HuH-7.5 (cell line): ENCODE measurements around the gene PLA2G5.

ENCODE experiments used
- DNase-seq: peaks from one replicate; pipeline ENCODE4 v3.0.0; 2011; ENCODE audit warnings: low spot score

PLA2G5 gene

DNA sequence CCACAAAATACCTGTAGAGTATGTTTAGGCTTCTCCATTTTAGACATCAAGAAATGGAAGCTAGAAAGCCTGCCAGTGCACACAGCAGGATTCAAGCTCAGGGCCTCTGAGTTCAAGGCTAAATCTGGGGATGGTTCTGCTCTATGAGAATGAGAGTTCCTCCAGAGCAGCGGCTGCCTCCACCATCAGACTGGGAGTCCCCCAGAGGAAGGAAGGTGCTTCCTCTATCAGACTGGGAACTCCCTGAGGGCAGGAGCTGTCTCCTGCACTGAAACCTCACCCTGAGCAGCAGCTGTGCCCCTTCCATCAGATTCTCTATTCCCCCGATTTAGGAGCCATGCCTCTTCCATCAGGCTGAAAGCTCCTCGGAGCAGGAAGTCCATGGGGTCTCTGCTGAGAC, 20.1 kb downstream of the PLA2G5 start:
- no peak for DNase-seq

GRCh38 chr1:20090641-20091040, 20.6 kb downstream of the PLA2G5 start:
- no peak for DNase-seq

DNA sequence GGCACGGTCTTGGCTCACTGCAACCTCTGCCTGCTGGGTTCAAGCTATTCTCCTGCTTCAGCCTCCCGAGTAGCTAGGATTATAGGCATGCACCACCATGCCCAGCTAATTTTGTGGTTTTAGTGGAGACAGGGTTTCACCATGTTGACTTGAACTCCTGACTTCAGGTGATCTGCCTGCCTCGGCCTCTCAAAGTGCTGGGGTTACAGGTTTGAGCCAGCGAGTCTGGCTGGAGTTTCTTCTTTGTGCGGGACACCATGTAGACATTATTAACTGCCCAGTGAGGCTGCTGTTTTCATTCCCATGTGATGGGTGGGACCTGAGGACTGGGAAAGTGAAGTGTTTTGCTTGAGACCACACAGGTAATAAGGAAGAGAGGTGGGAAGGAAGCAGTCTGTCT, 23.3 kb downstream of the PLA2G5 start:
- DNase-seq = no peak

DNA sequence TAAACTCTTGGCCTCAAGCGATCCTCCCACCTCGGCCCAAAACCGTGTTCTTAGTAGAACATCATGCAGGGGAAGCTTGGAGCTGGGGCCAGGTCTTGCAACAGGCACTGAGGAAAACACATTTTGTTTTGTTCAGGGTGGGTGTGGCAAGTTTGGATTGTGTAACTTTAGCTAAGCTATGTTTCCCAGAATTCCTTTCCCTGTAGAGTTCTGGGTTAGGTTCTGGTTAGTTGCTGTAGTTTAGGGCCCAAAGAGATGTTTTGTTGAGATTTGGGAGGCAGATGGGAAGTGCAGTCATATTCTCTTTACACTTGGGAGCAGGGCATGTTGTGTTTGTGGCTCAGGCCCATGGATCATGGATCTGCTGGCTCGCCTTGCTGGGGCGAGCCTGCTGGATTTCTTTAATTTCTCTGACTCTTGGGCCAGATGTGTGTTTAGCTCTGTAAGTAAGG, 24.0 kb downstream of the PLA2G5 start:
- DNase-seq = no peak

- no peak for DNase-seq
Observed at GRCh38 chr1:20095564-20096434, 25.8 kb downstream of the PLA2G5 start.

- no peak for DNase-seq
Observed at GRCh38 chr1:20096840-20097447, 26.9 kb downstream of the PLA2G5 start.

GRCh38 chr1:20099533-20099932, 29.5 kb downstream of the PLA2G5 start:
- DNase-seq = no peak

DNA sequence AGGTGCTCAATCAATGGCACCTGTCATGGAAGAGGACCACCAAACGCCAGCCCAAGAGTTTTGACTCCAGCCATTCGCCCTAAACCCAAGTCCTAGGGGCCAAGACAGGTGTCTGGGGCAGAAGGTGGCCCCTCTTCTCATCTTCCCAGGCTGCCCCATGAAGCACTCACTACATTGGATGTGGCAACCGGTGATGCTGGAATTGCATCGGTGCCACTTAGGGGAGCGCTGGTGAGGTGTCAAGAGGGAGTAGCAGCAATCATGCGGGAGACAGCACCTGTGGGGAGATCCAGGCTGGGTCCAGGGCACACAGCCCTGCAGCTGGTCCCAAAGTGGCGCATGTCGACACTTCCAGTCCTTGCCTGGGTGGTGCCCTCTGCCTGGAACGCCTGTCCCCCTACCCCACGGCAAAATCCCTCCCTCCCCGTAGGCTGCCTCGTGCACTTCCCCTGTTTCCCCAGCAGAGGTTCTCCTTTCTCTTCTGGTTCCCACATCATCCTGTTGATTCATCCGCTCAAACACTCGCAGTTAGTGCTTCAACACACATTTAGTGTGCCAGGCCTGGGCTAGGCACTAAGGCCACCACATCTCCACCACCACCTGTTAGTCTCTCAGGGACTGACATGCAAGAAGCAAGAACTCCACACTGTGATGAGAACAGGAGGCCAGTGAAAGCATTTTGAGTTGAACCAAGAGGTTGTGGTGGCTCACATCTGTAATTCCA, 30.8 kb downstream of the PLA2G5 start:
- DNase-seq = peak; percentile 29

- DNase-seq = no peak
Observed at GRCh38 chr1:20102875-20103274, 32.9 kb downstream of the PLA2G5 start.

DNA sequence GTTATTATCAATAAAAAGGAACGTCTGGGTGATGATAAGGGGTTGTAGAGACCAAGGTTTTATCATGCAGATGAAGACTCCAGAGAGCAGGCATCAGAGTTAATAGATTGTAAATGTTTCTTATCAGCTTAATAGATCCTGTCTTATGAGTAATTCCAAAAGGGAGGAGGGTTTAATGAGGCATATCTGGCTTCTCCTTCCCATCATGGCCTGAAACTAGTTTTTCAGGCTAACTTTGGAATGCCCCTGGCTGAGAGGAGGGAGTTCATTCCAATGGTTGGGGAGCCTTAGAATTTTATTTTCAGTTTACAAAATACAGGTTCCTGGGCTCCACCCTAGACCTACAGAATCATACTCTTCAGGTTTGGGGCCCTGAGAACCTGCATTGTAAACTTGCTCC, 35.9 kb downstream of the PLA2G5 start:
- DNase-seq = no peak

DNA sequence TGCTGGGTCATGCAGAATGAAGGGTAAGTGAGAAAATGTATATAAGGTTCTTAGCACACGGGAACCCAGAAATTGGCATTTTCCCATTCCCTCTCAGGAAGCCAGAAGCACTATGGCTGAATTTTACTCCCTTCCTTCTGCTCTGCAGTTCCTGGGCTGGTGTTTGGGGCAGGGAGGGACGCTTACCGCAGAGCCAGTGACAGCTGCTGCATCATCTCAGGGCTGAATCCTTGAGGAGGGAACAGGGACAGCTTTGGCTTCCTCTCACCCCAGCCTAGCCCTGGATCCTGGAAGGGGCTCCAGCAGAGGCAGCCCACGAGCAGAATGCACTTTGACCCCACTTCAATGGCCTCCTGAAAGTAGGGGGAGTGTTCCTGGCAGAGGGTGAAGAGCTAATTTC, 37.4 kb downstream of the PLA2G5 start:
- DNase-seq = no peak

- no peak for DNase-seq
Observed at GRCh38 chr1:20107796-20108195, 37.8 kb downstream of the PLA2G5 start.

- no peak for DNase-seq
Observed at GRCh38 chr1:20108366-20109123, 38.6 kb downstream of the PLA2G5 start.

DNA sequence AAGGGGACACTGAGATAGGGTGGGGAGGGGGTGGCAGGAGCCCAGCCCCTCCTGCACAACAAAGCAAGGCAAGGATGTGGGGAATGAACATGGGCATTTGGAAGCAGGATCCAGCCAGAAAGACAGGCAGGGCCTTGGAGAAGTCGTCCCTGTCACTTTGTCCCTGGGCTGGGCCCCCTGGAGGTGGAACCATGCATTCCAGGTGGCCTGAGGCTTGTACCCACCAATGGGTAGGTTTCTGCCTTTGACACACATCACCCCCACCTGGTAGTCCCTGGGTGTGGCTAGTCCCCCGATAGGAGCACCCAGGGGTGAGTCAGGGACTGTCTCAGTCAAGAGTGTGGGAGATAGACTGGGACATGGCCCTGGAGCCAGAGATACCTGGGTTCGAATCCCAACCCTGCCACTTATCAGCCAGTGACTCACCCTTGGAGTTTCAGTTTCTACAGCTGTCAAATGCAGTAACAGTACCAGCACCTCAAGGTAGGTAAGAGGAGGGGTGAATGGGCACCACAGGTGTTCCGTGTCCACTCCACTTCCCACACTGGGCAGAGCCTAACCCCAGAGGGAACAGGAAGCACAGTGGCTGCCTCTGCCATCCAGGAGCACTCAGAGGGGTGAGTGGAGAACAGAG, 39.3 kb downstream of the PLA2G5 start:
- DNase-seq = no peak

DNA sequence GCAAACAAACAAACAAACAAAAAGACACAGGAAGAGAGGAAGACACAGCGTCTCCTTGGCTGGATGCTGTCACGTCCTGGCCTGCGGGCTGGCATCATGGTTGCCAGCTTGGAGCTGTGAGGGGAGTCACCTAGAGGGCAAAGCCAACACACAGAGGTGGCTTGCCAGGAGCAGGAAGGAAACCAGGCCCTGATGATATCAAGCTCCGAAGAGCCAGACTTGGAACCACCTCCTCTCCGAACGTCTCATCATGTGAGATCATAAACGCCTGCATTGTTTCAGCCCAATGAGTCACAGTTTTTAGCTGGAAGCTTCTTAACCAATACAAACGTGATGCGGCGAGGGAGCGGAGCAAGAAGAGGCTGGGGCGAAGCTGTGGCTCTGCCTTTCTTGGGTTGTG, 40.7 kb downstream of the PLA2G5 start:
- DNase-seq = no peak

DNA sequence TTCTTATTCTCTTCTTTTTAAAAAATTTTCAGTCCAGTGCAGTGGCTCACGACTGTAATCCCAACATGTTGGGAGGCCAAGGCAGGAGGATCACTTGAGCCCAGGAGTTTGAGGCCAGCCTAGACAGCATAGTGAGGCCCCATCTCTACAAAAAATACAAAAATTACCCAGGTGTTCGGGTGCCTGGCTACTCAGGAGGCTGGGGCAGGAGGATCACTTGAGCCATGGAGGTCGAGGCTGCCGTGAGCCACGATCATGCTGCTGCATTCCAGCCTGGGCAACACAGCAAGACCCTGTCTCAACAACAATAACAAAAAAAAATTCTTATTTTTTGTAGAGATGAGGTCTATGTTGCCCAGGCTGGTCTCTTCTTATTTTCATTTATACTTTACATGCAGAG, 41.5 kb downstream of the PLA2G5 start:
- no peak for DNase-seq

DNA sequence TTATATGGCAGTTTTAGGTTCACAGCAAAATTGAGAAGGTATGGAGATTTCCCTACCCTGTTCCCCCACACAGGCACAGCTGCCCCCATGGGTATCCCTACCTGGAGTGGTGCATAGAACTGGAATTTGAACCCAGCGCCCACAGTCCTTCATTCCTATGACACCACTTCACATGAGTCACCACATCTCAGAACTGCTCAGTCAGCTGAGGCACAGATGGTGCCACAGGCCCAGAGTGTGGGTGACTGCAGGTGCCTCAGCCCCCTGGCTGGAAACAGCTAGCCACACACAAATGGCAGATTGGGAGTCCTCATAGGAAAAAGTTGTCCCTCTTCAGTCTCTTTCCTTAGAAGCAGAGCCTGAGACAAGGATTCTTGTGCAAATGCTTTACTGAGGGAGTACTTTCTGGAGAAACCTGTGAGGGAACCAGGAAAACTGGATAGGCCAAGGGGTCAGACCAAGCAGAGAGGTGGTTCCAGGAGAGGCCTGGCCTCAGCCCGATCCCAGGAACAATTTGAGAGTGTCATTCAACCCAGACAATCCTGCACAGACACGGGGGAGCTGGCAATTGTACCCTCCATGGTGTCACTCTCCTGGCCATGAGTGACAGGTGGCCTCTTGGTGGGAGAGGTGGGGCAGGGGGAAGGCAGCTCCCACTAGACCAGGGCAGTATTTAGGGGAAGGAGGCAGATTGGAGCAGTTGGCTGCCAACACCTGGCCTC, 42.4 kb downstream of the PLA2G5 start:
- DNase-seq = no peak

DNA sequence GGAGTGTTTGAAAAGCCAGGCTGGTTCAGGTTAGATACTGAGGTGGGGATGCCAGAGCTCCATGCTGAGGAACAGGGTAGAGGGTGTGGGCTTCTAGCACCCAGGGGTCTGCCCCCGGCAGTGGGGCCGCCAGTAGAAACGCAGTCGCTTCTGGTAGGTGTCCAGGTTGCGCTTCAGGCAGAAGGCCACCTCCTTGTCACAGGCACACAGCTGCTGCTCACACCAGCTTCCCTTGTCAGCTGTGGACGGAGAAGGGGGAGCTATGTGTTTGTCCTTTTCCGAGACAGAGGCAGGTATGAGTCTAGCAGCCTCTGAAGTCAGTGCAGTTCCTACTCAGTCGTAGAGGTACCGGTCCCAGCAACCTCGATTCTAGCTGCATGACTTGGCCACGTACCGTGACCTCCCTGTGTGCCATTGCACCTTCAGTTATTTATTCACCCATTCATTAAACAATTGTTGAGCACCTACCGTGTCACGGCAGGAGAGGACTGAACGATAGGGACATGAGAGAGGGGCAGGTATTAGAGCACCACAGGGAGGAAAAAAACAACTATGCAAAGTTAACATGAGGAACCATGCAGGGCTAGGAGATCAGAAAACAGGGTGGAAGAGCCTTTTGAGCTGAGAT, 44.1 kb downstream of the PLA2G5 start:
- DNase-seq = no peak

GRCh38 chr1:20115479-20115878, 45.5 kb downstream of the PLA2G5 start:
- no peak for DNase-seq

DNA sequence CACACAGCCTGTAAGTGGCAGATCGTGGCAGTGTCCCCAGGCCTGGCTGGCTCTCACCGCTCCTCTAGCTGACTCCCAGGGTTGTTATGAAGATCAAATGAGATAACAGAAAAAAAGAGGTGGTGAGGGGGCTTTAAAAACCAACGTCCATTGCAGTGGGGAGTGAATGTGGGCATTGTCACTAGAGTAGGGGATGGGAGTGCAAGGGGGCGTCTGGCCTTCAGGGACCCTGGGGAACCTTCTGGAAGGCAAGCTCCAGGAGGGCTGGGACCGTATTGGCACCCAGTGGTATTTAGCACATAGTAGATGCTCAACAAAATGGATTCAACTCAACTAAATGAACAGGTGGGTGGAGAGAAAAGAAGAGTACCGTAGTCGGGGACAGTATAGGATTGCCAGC, 45.9 kb downstream of the PLA2G5 start:
- DNase-seq = no peak

DNA sequence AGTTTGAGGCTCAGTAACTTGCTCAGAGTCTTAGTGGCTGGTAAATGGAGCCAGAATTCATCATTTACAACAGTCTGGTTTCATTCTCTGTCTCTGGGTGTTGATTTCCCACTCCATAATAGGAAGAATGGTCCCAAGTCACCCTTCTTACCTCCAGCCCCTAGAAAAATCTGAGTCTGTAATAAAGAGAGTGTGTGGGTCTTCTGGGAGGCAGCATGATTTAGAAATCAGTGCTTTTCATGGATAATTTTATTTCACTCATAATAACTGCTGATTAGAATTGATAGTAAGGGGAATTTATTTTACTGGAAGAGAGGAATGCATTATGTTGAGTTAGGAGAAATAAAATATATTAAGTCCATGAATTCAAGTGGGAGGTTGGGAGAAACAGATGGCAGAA, 47.2 kb downstream of the PLA2G5 start:
- no peak for DNase-seq
